NCI-H2029 (cell line): ENCODE results near the gene ABHD16A.
A peak's percentile ranks its signal among the peaks of the same experiment; 100 is the strongest.

Experiments used
- DNase-seq: peaks from one replicate; lab custom pipeline; 2025; lab: John Stamatoyannopoulos, UW

ABHD16A gene

DNA sequence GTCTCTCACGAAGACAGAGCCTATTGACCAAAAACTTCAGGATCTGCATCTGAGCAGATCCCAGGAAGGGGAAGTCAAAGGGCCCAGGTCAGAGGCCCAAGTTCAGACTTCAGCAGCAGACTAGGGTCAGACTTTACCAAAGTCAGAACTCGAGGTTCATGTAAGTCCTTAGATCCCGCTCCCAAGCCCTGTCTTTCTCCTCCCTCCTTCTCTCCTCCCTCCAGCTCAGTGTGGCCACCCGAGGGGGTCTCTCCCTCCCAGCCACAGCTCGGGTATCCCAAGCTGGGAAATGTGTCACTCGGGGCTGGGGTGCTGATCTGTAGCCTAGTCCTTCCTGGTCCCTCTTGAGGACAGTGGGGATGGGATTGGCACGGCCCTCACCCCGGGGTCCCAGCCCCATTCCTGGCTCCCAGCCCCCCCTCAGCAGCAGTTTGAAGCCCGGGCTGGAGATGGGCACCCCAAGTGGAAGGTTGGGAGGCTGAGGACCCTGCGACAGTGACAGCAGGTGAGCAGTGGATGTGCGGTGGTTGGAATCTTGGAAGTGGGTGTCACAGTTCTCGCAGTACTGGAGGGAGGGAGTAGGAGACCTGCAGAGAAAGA, 40.9 kb downstream of the ABHD16A start:
- DNase-seq = no peak

DNA sequence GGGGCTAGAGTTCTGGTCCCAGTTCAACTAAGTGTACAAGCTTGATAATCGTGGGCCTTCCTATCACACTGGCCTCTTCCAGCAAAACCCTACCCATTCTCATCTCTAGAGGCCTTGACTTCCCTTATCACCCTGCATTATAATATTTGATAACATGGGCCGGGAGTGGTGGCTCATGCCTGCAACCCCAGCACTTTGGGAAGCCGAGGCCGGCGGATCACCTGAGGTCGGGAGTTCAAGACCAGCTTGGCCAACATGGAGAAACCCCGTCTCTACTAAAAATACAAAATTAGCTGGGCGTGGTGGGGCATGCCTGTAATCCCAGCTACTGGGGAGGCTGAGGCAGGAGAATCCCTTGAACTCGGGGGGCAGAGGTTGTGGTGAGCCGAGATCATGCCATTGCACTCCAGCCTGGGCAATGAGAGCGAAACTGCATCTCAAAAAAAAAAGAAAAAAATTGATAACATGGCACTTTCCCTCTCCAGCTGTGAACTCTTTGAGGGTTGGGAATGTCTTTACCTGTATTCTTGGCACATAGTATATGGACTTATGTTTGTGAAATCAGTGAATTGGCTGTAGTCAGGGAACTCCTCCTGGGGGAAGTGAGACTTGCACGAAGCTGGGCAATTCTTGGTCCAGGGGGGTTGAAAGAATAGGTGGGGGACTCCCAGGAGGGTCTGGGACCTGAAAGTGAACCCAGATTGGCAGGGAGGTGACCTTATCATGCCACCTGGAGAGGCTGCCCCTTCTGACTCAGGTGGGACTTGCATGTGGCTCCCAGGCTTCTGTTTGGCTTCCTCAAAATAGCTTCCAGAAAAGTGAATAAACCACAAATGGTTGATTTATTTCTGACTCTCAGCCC, 41.6 kb downstream of the ABHD16A start:
- no peak for DNase-seq

DNA sequence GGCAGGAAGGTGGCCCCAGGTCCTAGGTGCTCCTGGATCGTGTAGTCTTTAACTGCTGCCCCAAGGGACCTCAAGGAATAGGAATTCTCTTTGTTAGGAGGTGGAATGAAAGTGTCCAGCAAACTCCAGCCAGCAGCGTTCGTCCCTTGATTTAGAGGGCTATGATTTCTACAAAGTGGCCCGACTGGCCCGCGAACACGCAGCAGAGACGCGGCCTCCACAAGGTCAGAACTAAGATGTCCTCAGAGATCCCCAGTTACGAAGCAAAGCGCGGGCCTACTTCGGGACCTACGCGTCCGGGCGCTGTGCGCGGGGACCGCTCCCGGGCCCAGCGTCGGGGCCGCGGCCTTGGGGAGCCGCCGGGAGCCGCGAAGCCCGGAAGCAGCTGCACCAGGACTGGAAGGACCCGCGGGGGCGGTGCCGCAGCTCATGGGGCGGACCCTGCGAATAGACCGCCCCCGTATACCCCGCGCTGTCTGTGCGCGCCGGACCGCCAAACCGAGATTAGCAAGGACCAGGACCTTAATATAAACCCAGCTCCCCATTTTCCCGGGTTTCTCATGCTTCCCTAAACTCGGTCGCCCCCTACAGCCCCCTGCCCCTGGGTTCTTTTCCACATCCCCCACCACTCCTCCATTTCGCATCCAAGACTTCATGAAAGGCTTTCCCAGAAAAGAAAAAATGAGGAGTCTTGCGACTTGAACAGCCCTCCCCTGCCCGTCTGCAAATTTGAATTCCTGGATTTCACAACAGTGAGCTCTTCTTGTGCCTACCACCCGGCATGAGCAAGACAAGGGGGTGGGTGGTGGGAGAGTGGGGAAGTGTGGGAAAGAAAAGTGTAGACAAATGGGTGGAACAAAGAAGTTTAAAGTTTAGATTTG, 42.5 kb downstream of the ABHD16A start, which contains the start of gene C6orf47:
Gene C6orf47, minus strand, starts transcription at position 398 of the 881 bp plus-strand sequence. CDS start 831 bp downstream, outside the sequence.
- peak; percentile 67 for DNase-seq

DNA sequence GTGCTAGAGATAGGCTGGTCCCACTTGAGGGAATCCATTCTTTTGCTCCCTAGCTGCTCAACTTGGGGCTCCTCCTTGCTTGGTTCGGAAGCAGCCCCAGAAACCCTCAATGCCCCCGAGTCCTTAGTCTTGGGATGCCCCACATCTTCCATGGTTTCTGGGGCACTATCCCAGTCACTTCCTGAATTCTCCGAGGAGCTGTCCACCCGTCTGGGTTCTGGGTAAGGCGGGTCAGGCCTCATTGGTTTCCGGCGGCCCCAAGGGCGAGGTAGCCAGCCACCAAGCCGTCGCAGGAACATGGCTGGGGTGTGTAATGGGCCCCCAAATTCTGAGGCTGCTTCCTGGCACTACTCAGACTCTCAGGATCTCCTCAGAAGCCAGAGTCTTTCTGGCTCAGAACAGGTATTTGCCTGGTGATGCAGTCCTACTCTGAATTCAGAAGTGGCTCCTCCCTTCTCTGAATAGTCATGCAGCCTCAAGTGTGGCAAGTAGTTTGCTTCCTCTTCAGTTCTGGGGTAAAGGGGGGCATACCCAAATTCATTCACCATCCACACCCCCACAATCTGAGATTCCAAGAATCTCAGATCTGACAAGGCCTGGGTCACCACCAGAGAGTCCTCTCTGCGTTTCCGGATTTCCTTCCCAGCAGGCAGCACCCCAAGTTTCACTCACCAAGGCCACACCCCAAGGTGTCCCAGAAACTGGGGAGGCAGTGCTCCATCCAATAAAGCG, 43.3 kb downstream of the ABHD16A start:
- DNase-seq = no peak

DNA sequence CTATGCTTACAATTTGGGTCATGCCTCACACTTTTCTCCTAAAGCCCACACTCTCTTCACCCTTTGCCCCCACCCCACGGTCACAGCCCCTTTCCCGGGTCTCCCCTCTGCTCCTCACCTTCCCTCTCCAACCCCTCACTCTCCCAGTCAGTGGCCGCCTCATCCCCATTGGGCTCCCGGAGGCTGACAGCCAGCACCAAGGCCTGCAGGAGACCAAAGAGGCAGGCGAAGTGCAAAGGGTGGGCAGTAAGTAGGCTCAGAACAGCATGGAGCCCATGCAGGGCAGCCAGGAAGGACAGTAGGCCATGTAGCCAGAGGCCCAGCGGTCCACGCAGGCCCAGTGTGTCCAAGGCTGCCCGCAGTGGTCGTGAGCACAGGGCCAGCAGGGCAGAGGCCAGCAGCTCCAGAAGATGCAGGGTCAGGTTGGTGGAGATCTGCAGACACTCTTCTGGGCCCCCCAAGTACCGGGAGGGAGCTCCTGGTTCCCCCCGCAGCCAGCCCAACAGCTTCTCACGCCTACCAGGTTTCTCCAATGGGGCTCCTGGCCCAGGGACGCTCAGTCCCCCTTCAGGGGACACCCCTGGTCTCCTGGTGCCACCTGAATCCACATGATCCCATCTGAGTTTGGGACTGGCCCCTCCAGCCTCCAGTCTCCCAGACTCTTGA, 44.0 kb downstream of the ABHD16A start:
- DNase-seq = no peak

DNA sequence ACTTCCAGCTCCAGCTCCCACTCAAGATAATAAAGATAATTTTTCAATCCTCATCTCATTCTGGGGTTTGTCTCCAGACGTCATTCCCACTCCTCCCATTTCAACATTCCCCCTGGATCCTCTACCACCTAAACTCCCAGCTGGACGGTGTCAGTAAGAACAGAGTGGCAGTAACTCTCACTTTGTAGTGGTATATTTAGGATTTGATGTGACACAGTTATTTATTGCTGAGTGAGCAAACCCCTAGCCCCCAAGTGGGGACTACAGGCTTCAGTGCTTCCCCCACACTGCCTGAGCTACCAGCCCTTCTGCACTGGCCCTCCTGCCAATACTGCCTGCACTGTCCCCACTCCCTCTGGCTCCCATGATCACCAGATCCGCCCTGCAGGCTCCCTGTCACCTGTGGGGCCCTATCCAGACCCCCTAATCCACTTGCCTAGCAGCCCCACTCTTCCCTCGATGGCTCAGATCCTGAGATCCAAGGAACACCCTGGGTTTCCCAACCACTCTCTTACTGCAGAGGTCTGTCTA, 44.9 kb downstream of the ABHD16A start:
- DNase-seq = no peak

DNA sequence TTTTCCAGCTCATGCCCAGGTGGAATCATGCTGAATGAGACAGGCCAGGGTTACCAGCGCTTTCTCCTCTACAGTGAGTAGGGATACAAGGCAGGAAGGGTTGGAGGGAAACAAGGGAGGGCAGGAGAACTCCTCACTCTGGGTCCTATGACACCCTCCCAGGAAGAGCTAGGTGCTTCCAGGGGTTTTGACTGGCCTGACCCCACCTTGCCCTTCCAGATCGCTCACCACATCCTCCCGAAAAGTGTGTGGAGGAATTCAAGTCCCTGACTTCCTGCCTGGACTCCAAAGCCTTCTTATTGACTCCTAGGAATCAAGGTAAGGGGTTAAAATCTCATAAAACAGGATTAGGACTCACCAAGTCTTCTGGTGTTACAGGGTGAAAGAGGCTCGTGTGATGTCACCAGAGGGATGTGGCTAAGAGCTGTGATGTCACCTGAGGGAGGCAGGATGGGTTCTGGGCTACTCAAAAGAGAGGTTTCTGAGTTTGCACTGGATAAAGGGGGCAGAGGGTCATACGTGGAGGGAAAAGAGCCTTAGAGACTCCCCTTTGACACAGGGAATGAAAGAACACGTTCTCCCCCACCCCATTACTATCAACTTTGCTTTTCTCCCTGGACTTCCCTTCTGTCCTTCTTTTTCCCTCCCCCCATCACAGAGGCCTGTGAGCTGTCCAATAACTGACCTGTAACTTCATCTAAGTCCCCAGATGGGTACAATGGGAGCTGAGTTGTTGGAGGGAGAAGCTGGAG, 45.5 kb downstream of the ABHD16A start:
- no peak for DNase-seq

DNA sequence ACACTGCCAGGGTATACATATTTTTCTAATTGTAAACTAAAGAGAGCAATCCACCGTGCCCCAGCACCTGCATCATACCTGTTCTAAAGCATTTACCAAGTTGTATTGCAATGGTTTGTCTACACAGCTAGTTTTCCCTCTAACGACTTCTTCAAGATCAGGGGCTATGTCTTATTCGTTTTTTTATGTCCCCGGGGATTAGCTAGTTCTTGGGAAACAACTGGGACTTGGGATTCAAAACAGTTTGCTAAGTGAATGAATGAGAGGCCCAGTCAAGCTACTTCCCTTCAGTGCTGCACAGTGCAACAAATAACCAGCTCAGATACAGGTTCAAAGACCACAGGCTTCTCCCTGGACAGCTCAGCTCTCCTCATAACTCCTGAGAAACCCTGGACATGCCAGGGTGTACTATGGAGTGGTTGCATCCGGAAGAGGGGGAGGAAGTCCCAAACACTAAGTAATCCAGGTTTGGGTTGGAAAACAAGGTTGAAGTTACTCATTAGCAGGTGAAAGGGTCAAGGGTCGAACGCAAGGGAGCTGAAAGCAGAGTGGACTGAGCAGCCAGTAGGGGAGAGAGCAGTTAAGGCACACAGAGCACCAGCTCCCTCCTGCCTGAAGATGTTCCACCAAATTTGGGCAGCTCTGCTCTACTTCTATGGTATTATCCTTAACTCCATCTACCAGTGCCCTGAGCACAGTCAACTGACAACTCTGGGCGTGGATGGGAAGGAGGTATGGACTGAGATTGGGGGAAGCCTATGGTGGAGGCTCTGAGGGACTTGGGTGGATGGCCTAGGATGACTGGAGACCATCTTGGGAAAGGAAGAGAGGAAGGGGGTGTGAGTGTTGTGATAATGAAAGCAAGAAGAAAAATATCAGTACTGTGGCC, 47.5 kb downstream of the ABHD16A start, which contains the start of gene APOM:
Gene APOM, plus strand, starts transcription at position 546 of the 889 bp plus-strand sequence. Its CDS starts 73 bp downstream, at position 619.
- no peak for DNase-seq

DNA sequence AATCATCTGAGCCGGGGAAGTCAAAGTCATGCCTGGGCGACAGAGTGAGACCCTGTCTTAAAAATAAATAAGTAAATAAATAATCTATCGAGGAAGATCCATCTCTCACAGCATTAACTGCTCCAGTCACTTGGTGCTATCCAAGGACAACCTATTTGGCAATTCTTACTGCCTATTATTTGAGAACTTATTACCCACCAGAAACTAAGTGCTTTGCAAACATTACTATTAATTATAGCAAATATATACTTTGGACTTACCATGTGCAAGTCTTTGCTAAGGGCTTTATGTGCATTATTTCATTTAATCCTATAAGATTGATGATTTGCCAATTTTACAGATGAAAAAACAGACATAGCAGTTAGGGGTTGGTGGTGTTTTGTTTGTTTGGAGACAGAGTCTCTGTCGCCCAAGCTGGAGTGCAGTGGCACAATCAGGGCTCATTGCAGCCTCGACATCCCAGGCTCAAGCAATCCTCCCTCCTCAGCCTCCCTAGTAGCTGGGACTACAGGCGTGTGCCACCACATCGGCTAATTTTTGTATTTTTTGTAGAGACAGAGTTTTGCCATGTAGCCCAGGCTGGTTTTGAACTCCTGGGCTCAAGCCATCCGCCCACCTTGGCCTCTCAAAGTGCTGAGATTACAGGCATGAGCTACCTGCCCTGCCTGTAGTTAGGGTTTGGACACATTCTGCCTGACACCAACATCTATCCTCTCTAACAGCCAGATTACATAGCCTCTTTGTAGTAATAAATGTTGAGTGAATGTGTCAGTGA, 48.4 kb downstream of the ABHD16A start:
- DNase-seq = no peak

DNA sequence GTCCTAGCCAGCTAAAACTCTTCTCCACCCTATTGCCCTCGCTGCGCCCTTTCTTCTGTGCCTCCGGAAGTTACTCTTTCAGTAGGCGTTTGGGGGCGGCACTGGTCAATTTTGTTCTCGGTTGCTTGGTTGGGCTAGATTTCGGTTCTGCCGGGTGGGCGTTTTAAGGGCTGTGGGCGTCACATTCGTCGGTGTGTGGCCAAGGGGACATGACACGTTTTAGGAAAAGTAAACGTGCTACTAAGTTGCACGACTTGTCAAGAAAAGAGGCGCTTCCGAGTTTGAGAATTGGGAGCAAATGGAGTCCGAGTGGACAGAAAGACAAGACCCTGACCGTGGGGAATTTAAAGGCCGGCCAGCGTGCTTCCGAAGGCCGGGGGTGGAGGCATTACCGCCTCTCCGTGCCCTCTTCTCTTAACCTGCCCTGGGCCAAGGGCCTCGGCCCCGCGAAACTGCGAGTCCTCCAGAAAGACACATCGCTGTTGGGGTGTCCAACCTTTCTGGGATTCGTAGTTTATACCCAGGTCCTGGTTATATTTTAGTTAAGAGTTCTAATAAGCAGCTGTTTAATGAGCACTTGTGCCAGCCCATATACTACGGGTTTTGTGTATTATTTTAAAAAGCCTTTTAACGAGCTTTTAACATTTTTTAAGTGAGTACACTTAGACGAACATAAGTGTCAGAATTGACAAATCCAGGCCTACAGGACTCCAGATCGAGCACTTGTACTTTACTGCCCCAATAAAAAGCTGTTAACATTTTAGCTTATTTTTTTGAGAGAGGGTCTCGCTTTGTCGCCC, 50.0 kb downstream of the ABHD16A start:
- DNase-seq = peak; percentile 95

DNA sequence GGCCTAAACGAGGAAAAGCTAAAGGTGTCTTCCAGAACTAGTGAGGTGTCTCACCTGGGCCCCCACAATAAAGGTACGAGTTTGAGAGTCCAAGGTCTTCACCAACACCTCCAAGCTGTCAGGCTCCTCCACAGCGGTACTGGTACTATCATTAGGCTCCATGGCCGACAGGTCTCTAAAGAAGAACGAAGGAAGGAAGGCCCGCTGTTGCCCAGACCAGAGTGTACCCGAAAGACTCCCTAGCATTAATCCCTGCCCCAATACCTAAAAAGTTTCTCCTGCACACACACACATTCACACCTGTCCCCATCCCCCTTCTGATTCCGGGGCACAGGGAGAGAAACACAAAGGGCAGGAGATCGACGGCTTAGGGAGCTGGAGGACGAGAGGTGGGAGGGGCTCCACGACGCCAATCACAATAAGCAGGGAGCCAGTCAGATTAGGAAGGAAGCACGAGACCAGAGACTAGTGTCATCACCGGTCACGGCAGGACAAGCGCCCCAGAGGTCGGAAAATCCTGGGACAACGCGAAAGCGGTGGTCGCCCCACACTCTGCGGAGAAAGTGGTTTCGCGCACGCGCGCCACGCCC, 51.4 kb downstream of the ABHD16A start:
- DNase-seq = peak; percentile 69

DNA sequence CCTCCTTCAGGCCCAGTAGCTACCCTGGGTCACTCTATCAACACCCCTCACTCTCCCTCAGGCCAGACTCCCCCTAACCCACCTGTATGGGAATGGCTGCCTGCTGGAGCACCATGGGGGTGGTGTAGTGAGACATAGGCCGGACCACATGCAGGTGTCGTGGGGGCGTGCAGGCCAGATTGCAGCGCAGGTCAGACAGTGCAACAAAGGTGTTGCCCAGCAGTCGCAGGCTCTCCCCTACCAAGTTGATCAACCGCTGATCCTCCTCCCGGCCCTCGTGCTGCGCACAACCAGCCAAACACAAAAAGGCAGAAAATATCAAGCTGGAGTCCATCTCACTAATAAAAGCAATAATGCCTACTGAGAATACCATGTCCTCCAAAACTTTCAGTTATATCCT, 57.8 kb downstream of the ABHD16A start:
- no peak for DNase-seq

DNA sequence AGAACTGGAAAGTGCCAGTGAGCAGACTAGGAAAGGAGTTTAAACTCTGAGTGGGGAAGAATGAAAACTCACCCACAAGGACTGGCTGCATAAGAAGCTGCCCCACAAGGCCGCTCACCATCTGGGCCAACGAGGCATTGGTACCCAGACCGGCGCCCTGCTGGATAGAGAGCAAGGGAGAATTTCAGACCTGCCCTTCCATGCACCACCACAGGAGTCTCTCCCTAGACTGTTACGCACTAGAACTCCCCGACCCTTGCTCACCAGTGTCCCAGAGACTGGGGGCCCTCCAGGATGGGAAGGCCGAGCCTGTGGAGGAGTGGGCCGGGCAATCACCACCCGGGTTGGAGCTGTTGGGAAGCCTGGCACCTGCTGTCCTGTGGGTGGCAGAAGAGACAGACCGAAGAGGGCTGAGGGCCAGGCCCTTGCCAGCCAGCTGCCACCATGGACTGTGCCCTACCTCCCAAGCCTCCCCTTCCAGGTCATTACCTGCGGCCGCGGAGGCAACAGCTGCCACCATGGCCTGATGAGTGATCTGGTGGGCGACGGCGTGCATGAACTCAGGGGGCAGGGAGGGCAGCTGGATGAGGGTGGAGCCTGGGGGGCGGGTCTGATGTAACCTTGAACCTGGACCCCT, 59.2 kb downstream of the ABHD16A start:
- DNase-seq = no peak

DNA sequence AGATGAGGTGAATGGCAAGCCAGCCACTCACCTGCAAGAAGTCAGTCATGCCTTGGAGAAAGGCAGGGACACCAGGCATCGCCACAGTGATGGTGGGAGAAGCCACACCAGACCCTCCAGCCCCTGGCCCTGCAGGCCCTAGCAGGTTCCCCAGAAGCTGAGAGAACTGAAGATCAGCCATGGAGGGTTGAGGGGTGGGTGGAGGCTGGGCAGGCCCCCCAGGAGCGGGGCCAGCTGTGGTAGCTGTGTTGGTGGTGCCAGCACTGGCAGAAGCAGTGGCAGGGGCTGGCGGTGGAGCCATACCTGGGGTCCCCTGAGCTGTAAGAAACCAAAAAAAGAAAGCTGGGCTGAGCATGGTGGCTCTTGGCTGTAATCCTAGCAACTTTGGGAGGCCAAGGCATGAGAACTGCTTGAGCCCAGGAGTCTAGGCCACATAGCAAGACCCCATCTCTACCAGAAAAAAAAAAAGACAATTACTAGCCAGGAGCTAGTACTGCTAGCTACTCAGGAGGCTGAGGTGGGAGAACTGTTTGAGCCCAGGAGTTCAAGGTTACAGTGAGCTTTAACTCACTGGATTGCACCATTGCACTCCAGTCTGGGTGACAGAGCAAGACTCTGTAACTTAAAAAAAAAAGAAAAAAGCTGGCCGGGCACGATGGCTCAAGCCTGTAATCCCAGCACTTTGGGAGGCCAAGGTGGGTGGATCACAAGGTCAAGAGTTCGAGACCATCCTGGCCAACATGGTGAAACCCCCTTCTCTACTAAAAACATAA, 60.1 kb downstream of the ABHD16A start:
- DNase-seq = no peak

DNA sequence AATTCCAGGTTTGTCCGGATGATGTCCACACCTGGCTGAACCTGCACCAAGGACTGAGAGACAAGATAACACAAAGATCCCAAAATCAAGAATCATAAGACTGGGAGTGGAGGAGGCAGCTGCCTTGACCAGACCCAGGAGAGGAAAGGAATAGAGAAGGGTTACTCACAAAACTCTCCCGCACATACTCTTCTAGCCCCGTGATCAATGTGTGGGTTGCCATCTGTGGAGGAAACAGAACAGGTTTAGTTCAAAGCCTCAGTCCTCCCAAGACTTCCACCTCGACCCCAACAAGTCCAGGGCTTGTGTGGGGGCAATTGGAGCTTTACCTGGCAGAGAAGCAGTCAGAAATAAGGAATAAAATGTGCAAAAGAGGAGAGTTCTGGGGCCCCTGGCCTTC, 61.8 kb downstream of the ABHD16A start:
- DNase-seq = no peak

DNA sequence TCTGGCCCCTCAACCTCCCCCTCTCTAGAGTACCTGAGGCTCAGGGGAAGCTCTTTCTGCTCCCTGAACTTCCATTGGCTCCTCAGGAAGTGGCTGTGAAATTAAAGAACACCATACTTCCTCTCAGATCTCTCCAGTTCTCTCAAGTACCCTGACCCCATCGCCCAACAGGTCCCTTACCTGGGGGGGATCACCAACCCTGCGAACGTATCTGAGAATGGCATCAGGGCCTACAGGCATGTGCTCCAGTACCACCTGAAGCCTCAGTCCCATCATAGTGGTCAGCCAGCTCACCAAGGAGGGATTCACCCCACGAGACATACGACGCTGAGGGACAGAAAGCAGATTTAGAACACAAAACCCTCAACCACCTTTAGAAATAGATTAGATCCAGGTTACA, 62.5 kb downstream of the ABHD16A start:
- DNase-seq = no peak
